ENCODE measurements around the gene GID4.

DNA sequence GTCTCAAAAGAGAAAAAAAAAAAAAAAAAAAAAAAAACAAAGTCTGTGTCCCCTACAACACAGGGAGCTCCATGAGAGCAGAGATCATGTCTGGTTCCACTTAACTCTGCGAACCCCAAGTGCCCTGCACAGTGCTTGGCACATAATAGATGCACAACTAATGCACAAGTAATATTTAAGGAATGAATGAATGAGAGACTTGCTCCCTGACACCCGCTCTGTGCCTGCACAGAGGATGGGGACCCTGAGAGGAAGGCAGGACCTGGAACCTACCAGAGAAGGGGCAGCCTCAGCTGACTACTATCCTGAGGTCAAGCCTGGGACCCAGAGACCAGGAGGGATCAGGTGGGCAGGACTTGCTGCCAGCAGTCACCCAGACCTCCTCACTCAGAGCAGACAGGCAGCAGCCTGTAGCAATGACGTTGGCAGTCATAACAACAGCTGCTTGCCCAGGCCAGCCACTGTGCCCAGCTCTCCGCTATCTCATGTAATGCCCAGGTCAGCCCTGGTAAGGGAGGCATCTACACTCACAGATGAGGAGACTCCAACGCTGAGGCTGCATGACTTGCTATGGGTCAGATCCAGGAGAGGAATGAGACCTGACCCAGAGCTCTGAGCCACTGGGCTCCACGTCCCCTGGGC, 72.2 kb downstream of the GID4 start:
- TF ChIP-seq CTCF (IDR thresholded peaks at IDR 0.05) = no peak
- no peak for TF ChIP-seq POLR2A (IDR thresholded peaks at IDR 0.05)
